Right lung (tissue), 10 donors: ENCODE data around the gene KDSR. TPM values are rescaled to one million over a fixed set of nuclear protein-coding genes. Genes with fewer than 3 reads are reported as not detected.

ENCODE experiments used
- DNase-seq, 2 donors: peaks; one replicate each; pipeline ENCODE4 v3.0.0-alpha.2; 2013
- long read RNA-seq, 8 donors: transcript quantifications; one replicate each; lab custom pipeline, GENCODE V29; 2026
- polyA plus RNA-seq, 5 donors: library from polyadenylated mRNA; unstranded; fragments of 120-200 nt; gene quantifications; one replicate each; pipeline versions ENCODE4 v1.2.1 to v1.2.3, GENCODE V29; 2013; ENCODE audit warnings: inconsistent platforms in 1 of 5, low replicate concordance in 1 of 5; ENCODE audit not compliant: insufficient read length in 5 of 5, insufficient read depth in 1 of 5

Gene KDSR, protein sequence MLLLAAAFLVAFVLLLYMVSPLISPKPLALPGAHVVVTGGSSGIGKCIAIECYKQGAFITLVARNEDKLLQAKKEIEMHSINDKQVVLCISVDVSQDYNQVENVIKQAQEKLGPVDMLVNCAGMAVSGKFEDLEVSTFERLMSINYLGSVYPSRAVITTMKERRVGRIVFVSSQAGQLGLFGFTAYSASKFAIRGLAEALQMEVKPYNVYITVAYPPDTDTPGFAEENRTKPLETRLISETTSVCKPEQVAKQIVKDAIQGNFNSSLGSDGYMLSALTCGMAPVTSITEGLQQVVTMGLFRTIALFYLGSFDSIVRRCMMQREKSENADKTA
- polyA plus RNA-seq: 10 to 100 TPM; 32.1 to 45.8 (median 40.8) TPM
- long read RNA-seq, donor 1, full-length matches to known transcripts: 10 of 10 reads
- long read RNA-seq, donor 1, partial matches to known transcripts: 0 of 10 reads
- long read RNA-seq, donor 1, other reads (novel, unspliced or antisense): 0 of 10 reads
- long read RNA-seq, donor 2, full-length matches to known transcripts: 7 of 13 reads
- long read RNA-seq, donor 2, partial matches to known transcripts: 0 of 13 reads
- long read RNA-seq, donor 2, other reads (novel, unspliced or antisense): 6 of 13 reads
- long read RNA-seq, donor 3, full-length matches to known transcripts: 8 of 8 reads
- long read RNA-seq, donor 3, partial matches to known transcripts: 0 of 8 reads
- long read RNA-seq, donor 3, other reads (novel, unspliced or antisense): 0 of 8 reads
- long read RNA-seq, donor 4, full-length matches to known transcripts: 9 of 9 reads
- long read RNA-seq, donor 4, partial matches to known transcripts: 0 of 9 reads
- long read RNA-seq, donor 4, other reads (novel, unspliced or antisense): 0 of 9 reads
- long read RNA-seq, donor 5, full-length matches to known transcripts: 7 of 7 reads
- long read RNA-seq, donor 5, partial matches to known transcripts: 0 of 7 reads
- long read RNA-seq, donor 5, other reads (novel, unspliced or antisense): 0 of 7 reads
- long read RNA-seq, donor 6, full-length matches to known transcripts: 6 of 18 reads
- long read RNA-seq, donor 6, partial matches to known transcripts: 0 of 18 reads
- long read RNA-seq, donor 6, other reads (novel, unspliced or antisense): 12 of 18 reads
- long read RNA-seq, donor 7, full-length matches to known transcripts: 7 of 7 reads
- long read RNA-seq, donor 7, partial matches to known transcripts: 0 of 7 reads
- long read RNA-seq, donor 7, other reads (novel, unspliced or antisense): 0 of 7 reads
- long read RNA-seq, donor 8, full-length matches to known transcripts: 2 of 2 reads
- long read RNA-seq, donor 8, partial matches to known transcripts: 0 of 2 reads
- long read RNA-seq, donor 8, other reads (novel, unspliced or antisense): 0 of 2 reads

GRCh38 chr18:63367053-63367953 lies at the start of gene KDSR:
TSS of gene KDSR (minus strand) at chr18:63367206. CDS start at chr18:63367118, 88 bp downstream.
- DNase-seq: peak; percentile 98 to 99

- DNase-seq: no peak
Measured at GRCh38 chr18:63412953-63413352, 45.9 kb upstream of the KDSR start.

DNA sequence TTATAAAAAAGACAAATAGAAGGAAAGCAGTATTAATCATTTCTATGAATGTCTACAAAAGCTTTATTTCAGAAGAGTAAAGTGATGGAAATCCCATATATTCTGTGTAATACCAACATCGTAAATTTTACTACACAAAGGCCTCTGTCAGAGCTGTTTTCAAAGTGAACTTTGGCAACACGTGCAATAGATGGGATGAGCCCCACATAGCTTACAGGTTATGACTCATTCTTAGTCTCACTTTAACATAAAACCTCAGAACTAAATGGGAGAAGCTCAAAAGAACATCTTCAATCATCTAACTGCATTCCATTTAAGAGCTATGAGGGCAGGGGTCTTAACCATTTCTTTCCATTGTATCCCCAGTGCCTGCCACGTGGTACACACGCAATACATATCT lies 43.8 kb upstream of the KDSR start:
- no peak for DNase-seq

GRCh38 chr18:63409301-63409700 lies 42.3 kb upstream of the KDSR start:
- no peak for DNase-seq

DNA sequence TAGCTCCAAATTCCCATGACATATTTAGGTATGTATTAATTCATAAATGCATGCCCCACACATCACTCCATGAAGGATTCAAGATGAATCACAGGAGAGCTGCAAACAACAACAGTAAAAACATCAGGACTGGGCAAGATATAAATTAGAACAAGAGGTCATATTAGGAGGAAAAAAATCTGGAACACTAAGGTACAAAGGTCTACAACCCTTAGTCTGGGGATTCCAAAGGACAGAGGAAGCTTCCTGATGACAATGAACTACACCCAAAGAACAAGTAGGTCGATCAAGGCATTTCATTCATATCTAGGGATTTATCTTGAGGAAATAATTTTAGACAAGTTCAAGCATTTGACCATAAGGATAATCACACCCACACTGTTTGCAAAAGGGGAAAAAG lies 40.7 kb upstream of the KDSR start:
- DNase-seq: no peak

GRCh38 chr18:63405986-63406385 lies 39.0 kb upstream of the KDSR start:
- DNase-seq: no peak

GRCh38 chr18:63402246-63403162 lies 35.5 kb upstream of the KDSR start:
- no peak for DNase-seq

DNA sequence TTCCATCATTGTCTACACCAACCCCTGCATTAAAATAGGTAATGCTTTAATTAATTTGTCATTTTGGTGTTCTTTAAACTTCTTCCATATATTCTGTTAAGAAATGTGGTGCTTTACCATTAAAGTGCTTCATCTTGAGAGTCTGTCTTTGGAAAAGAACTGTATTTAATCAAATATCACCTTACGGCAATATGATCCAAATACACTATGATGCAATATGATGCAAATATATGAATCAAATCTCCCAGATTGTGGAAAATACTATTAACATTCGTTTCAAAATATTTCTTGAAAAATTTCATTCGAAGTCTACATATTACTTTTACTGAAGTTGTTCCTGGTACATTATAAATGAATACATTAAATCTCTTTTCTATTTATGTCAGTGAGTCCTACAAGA lies 32.3 kb upstream of the KDSR start:
- no peak for DNase-seq

GRCh38 chr18:63397349-63397748 lies 30.3 kb upstream of the KDSR start:
- DNase-seq: no peak

DNA sequence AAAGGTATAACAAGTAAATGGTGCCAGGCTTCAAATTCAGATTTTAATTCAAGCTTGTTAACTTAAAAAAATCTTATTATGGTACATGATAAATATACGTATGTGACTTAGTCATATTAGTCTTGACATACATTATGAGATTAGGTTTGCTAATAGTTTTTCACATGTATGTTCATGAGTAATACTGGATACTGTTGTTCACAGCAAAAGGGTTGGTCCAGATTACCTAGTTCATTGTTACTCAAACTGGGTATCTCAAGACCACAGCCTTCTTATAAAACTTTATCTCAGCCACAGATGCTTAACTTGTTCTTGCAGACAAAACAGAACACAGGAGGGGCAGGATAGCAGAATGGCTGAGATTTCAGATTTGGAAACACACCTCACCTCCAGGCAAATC lies 28.5 kb upstream of the KDSR start:
- DNase-seq: no peak

- no peak for DNase-seq
Measured at GRCh38 chr18:63394954-63395353, 27.9 kb upstream of the KDSR start.

- DNase-seq: no peak
Measured at GRCh38 chr18:63387861-63388260, 20.9 kb upstream of the KDSR start.

DNA sequence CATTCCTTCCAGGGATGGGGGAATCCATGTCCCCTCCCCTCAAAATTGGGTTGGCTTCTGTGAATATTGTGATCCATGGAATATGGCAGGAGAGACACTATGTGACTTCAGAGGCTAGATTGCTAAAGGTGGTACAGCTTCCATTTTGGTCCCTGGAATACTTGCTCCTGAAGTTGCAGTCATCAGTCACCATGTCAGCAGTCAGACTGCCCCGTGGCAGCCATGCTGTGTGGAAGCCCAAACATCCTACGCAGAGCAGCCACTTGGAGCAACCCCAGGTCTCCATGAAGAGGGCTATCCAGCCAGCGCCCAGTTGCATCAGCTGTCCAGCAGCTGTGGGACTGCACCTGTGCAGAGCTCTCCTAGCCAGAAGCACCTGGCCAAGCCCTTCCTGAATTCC lies 15.8 kb upstream of the KDSR start:
- no peak for DNase-seq

DNA sequence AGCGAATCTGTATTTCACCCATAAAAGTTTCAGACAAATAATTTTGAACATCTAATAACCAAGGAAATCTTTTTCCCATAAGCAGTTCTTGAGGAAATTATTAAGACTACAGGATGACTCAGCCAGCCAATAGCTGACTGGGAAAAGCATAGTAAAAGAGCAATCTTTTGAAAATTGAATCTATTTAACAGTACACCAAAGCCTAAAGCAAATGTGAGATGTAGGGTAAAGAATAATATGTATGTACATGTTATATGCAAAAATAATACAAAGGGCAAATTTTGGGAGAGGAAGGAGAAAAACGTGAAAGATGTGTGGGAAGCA lies 12.6 kb upstream of the KDSR start:
- DNase-seq: no peak

DNA sequence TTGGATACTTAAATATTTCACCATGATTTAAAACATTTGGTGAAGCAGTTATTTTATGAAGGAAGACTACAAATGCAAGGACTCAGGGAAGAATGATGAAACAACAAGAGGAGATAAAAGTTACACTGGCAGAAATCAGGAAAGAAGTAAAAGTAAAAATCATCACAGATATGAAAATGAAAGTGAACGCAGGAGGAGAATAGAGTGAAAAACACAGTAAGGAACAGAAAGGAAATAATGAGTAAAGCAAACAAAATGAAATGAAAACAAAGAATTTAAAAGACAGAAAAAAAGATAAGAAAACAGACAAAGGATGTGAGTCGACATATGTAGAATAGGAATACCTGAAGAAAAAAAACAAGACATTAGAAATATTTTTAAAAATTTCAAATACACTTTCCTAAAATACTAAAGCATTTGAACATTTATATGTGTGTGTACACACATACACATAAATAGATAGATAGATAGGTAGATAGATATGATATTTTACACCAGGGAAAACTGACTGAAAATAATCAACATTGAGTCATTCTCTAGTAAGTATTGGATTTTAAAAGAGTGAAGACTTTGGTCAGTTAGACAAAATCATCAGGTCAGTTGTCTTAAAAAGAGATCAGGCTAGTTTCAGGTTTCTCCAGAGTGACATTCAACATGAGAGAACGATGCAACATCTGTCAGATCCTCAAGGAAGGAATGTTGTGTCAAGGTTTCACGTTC lies 12.1 kb upstream of the KDSR start:
- DNase-seq: no peak

GRCh38 chr18:63377275-63377980 lies 10.4 kb upstream of the KDSR start:
- no peak for DNase-seq

DNA sequence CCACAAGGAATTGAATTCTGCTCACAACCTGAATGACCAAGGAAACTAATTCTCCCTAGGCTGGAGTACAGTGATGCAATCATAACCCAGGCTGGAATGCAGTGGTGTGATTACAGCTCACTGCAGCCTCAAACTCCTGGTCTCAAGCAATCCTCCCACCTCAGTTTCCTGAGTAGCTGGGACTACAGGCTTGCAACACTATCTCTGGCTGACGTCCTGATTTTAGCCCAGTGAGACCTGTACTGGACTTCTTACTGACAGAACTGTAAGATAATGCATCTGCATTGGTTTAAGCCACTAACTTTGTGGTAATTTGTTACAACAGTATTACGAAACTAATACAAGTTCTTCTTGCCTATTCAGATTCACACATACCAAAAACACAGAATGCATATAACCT lies 9.5 kb upstream of the KDSR start:
- no peak for DNase-seq

- DNase-seq: peak; percentile 2 to 7
Measured at GRCh38 chr18:63374540-63374939, 7.5 kb upstream of the KDSR start.
